CD4-positive, alpha-beta T cell treated with Interleukin-17A for 4 hours (primary cell): ENCODE data around the gene TOMM20.
"Not testable (repeated sequence)": the region's sequence is repeated elsewhere in the genome, so short reads cannot be mapped to it uniquely, and the experiment has no call there.

Source experiments
- DNase-seq: peaks from one replicate; pipeline ENCODE4 v3.0.0-alpha.2; 2020; ENCODE audit warnings: mixed read lengths

The TOMM20 gene

GRCh38 chr1:235100194-235100772 is 28.4 kb downstream of the TOMM20 start:
- DNase-seq = no peak

- no peak for DNase-seq
Measured at GRCh38 chr1:235098991-235099390, 29.6 kb downstream of the TOMM20 start.

GRCh38 chr1:235098547-235098946 is 30.1 kb downstream of the TOMM20 start:
- no peak for DNase-seq

GRCh38 chr1:235097501-235097900 is 31.1 kb downstream of the TOMM20 start:
- not testable (repeated sequence) for DNase-seq

- DNase-seq = no peak
Measured at GRCh38 chr1:235095938-235096562, 32.6 kb downstream of the TOMM20 start.

- peak; percentile 90 for DNase-seq
Measured at GRCh38 chr1:235093696-235094592, 34.7 kb downstream of the TOMM20 start.

GRCh38 chr1:235093013-235093695 is 35.5 kb downstream of the TOMM20 start:
- DNase-seq = no peak

- DNase-seq = not testable (repeated sequence)
Measured at GRCh38 chr1:235092415-235092814, 36.2 kb downstream of the TOMM20 start.

GRCh38 chr1:235092045-235092406 is 36.6 kb downstream of the TOMM20 start:
- DNase-seq = not testable (repeated sequence)

- DNase-seq = not testable (repeated sequence)
Measured at GRCh38 chr1:235091319-235092044, 37.2 kb downstream of the TOMM20 start.

GRCh38 chr1:235090406-235091069 is 38.1 kb downstream of the TOMM20 start:
- no peak for DNase-seq

GRCh38 chr1:235088907-235089306 is 39.7 kb downstream of the TOMM20 start:
- DNase-seq = no peak

- DNase-seq = no peak
Measured at GRCh38 chr1:235088430-235088829, 40.2 kb downstream of the TOMM20 start.

GRCh38 chr1:235087906-235088305 is 40.7 kb downstream of the TOMM20 start:
- no peak for DNase-seq

- DNase-seq = not testable (repeated sequence)
Measured at GRCh38 chr1:235085411-235086117, 43.1 kb downstream of the TOMM20 start.

- not testable (repeated sequence) for DNase-seq
Measured at GRCh38 chr1:235080788-235081187, 47.8 kb downstream of the TOMM20 start.

- not testable (repeated sequence) for DNase-seq
Measured at GRCh38 chr1:235080297-235080657, 48.4 kb downstream of the TOMM20 start.

GRCh38 chr1:235079443-235080296 is 49.0 kb downstream of the TOMM20 start:
- DNase-seq = peak; percentile 29

- DNase-seq = no peak
Measured at GRCh38 chr1:235078480-235079381, 49.9 kb downstream of the TOMM20 start.
